Skin epidermis (tissue), 12 donors: ENCODE measurements around the gene LEKR1.
"Not testable (repeated sequence)": the region's sequence is repeated elsewhere in the genome, so short reads cannot be mapped to it uniquely, and the experiment has no call there.

Experiments used
- H3K27ac ChIP-seq, 21 experiments: fragments of 200-600 bp; sonication (generic) in 11 of 21; one replicate each; pipeline ENCODE4 v1.5.0; 2020; ENCODE audit warnings: mild to moderate bottlenecking in 3 of 21, inconsistent platforms in 2 of 21, moderate library complexity in 2 of 21
- H3K4me3 ChIP-seq, 7 experiments: fragments of 200-600 bp; sonication (generic) in 2 of 7; one replicate each; pipeline ENCODE4 v1.5.0; 2020; ENCODE audit warnings: inconsistent platforms in 2 of 7, mild to moderate bottlenecking in 2 of 7, moderate library complexity in 1 of 7

LEKR1 gene

GRCh38 chr3:156826144-156826895, at the start of gene LEKR1:
Gene LEKR1, plus strand, starts transcription at chr3:156826353. Its CDS starts 2,977 bp downstream, at chr3:156829330.
- Histone ChIP-seq H3K4me3 (peak within 1 kb of the TSS; percentile 51 to 83 (median 63)), H3K27ac (peak within 1 kb of the TSS; percentile 71 to 96 (median 90))

- peak overlapping the region in 1 of 21 experiments; percentile 8 for H3K27ac ChIP-seq
- H3K4me3 ChIP-seq = no peak overlapping the region
These were observed 49.3 kb upstream of the LEKR1 start for GRCh38 chr3:156776871-156777270.

- no peak overlapping the region for H3K4me3 ChIP-seq
- H3K27ac ChIP-seq = peak overlapping the region in 4 of 21 experiments; percentile 4 to 14 (median 11)
These were observed 44.6 kb upstream of the LEKR1 start for GRCh38 chr3:156781310-156782230.

GRCh38 chr3:156782319-156782718, 43.8 kb upstream of the LEKR1 start:
- Histone ChIP-seq H3K27ac (peak overlapping the region in 3 of 21 experiments; percentile 4 to 14 (median 13)), H3K4me3 (no peak overlapping the region)

GRCh38 chr3:156782921-156783320, 43.2 kb upstream of the LEKR1 start:
- Histone ChIP-seq H3K4me3 (no peak overlapping the region), H3K27ac (no peak overlapping the region)

- no peak overlapping the region for H3K4me3 ChIP-seq
- H3K27ac ChIP-seq = no peak overlapping the region
These were observed 39.2 kb upstream of the LEKR1 start for GRCh38 chr3:156787001-156787400.

GRCh38 chr3:156787926-156788663, 38.1 kb upstream of the LEKR1 start:
- H3K4me3 ChIP-seq = no peak overlapping the region
- H3K27ac ChIP-seq = peak overlapping the region in 5 of 21 experiments; percentile 10 to 40 (median 22)

GRCh38 chr3:156788846-156789245, 37.3 kb upstream of the LEKR1 start:
- Histone ChIP-seq H3K4me3 (no peak overlapping the region), H3K27ac (peak overlapping the region in 4 of 21 experiments; percentile 10 to 40 (median 25))

- Histone ChIP-seq H3K27ac (no peak overlapping the region), H3K4me3 (no peak overlapping the region)
These were observed 36.0 kb upstream of the LEKR1 start for GRCh38 chr3:156790156-156790555.

GRCh38 chr3:156792114-156792513, 34.0 kb upstream of the LEKR1 start:
- no peak overlapping the region for H3K4me3 ChIP-seq
- no peak overlapping the region for H3K27ac ChIP-seq

- H3K4me3 ChIP-seq = no peak overlapping the region
- H3K27ac ChIP-seq = peak overlapping the region in 1 of 21 experiments; percentile 31
These were observed 33.6 kb upstream of the LEKR1 start for GRCh38 chr3:156792536-156792935.

- H3K27ac ChIP-seq = peak overlapping the region in 1 of 21 experiments; percentile 31
- H3K4me3 ChIP-seq = no peak overlapping the region
These were observed 33.2 kb upstream of the LEKR1 start for GRCh38 chr3:156792945-156793344.

- Histone ChIP-seq H3K4me3 (no peak overlapping the region), H3K27ac (peak overlapping the region in 1 of 21 experiments; percentile 31)
These were observed 32.8 kb upstream of the LEKR1 start for GRCh38 chr3:156793400-156793799.

GRCh38 chr3:156793851-156794250, 32.3 kb upstream of the LEKR1 start:
- no peak overlapping the region for H3K27ac ChIP-seq
- no peak overlapping the region for H3K4me3 ChIP-seq

- no peak overlapping the region for H3K27ac ChIP-seq
- H3K4me3 ChIP-seq = no peak overlapping the region
These were observed 30.2 kb upstream of the LEKR1 start for GRCh38 chr3:156795890-156796481.

GRCh38 chr3:156797368-156797767, 28.8 kb upstream of the LEKR1 start:
- Histone ChIP-seq H3K4me3 (no peak overlapping the region), H3K27ac (no peak overlapping the region)

- H3K4me3 ChIP-seq, H3K27ac ChIP-seq: not testable (repeated sequence)
These were observed 25.9 kb upstream of the LEKR1 start for GRCh38 chr3:156800287-156800686.

- H3K27ac ChIP-seq = no peak overlapping the region
- no peak overlapping the region for H3K4me3 ChIP-seq
These were observed 24.4 kb upstream of the LEKR1 start for GRCh38 chr3:156801746-156802145.

GRCh38 chr3:156802821-156803606, 23.1 kb upstream of the LEKR1 start:
- no peak overlapping the region for H3K4me3 ChIP-seq

More at GRCh38 chr3:156802821-156803606, 23.1 kb upstream of the LEKR1 start:
- no peak overlapping the region for H3K27ac ChIP-seq
